GM12872 (cell line): ENCODE measurements around the gene OR52E2.

Experiments
- TF ChIP-seq, protein P1 (sequence below): IDR thresholded peaks from 3 replicates; pipeline ENCODE4 v1.5.1; 2011; ENCODE audit warnings: low read depth, mild to moderate bottlenecking, low read length, moderate library complexity; ENCODE audit not compliant: insufficient read depth

OR52E2 gene

DNA sequence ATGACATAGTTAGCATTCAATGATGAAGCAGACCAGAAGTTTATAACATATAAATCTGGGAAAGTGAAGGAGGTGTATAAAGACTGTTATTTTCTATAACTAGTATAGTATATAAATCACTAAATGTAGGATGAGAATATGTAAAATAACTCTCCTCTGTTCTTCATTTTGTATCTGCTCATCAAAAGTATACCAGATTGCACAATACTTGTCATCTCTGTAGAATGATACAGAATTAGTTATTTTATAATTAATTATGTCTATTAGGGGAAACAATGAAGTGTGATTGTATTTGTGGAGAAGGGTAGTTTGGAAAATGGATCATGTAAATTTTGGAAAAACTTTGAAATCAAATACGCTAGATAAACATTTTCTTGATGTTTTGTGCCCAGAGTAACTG, 46.4 kb downstream of the OR52E2 start:
- TF ChIP-seq, protein P1, sequence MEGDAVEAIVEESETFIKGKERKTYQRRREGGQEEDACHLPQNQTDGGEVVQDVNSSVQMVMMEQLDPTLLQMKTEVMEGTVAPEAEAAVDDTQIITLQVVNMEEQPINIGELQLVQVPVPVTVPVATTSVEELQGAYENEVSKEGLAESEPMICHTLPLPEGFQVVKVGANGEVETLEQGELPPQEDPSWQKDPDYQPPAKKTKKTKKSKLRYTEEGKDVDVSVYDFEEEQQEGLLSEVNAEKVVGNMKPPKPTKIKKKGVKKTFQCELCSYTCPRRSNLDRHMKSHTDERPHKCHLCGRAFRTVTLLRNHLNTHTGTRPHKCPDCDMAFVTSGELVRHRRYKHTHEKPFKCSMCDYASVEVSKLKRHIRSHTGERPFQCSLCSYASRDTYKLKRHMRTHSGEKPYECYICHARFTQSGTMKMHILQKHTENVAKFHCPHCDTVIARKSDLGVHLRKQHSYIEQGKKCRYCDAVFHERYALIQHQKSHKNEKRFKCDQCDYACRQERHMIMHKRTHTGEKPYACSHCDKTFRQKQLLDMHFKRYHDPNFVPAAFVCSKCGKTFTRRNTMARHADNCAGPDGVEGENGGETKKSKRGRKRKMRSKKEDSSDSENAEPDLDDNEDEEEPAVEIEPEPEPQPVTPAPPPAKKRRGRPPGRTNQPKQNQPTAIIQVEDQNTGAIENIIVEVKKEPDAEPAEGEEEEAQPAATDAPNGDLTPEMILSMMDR: no peak

DNA sequence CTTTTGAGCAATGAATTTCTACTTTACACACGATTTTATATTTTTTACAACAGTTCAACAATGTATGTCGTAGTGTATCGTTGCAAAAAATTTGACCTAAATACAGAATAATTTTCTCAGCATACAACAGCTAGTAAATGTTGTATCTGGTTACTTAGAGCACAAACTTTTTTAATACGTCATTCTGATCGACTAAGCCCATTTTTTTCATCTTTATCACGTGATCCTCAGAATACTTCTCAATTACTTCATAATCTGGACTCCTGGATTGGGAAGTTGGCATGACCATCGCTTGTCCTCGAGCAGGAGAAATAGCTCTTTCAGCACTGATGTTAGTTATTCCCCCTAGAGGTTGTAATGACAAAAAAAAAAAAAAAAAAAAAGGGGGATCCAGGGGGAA, 48.2 kb downstream of the OR52E2 start:
- TF ChIP-seq, protein P1: no peak
